GM18499 (cell line): ENCODE results near the gene ITGA1.
A peak's percentile ranks its signal among the peaks of the same experiment; 100 is the strongest.
"Not testable (repeated sequence)": the region's sequence is repeated elsewhere in the genome, so short reads cannot be mapped to it uniquely, and the experiment has no call there.

Experiments used
- ATAC-seq: cut with Tn5 transposase; IDR thresholded peaks from one replicate; pipeline ENCODE4 v1.9.1; 2021; ENCODE audit warnings: moderate number of reproducible peaks; ENCODE audit not compliant: insufficient read depth, unreplicated experiment

The ITGA1 gene

DNA sequence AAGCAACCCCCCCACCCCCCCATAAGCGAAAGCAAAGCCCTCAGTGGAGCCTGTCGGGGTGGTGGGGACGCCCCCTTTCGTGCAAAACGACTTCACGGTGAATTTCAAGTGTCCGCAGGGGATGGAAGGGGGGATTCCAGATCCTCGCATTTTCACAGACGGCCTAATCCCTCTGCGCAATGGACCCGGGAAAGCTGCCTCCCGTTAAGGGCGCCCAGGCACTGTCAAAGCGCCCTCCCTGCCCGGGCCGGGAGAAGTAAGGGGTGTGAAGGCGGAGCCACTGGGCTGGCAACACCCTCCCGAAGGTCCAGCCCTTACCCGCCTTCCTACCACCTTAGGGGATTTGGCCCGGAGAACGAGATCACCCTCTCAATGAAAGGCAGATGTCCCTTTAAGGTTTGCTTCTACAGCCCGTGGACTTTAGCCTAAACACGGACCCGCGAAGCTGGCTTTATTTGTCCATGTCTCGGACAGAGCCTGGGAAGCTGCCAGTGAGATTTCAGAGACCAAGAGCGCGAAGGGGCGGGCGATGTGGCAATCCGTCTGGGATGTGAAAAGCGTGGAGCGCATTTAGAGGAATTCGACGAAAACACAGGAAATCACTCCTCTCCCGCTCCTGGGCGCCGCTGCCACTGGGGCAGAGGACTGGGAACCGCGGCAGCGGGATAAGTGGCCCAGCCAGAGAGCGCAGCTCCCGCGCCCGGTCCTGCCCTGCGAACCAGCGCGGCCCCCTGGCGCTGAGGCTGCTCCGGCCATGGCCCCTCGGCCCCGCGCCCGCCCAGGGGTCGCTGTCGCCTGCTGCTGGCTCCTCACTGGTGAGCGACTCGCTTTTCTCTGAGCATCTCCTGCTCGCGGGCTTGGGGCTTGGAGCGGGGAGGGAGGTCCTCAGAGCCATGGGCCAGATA lies at the start of gene ITGA1, which contains the start of gene PELO:
Gene ITGA1, plus strand, starts transcription at position 317 of the 905 bp plus-strand sequence. Its CDS starts 438 bp downstream, at position 755.
Gene PELO, plus strand, starts transcription at position 317 of the 905 bp plus-strand sequence. CDS start 12,479 bp downstream, outside the sequence.
- peak; percentile 45 for ATAC-seq

DNA sequence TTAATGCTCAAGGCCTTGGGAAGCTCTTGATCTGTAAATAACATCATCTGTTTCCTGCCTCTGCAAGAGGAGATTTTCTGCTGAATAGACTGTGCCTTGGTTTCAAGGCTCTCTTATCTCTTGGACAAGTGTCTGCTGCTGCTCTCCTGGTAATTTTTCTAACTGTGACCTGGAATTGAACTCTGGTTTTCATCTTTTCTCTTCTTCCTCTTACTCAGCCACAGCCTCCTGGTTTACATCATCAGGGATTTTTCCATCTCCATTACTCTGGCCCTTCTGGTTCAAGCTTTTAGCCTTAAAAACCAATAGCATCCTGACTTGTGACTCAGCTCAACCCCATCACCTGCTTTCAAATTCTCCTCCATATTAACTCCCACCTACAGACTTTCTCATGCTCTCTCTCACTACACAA lies 49.6 kb upstream of the ITGA1 start:
- no peak for ATAC-seq

DNA sequence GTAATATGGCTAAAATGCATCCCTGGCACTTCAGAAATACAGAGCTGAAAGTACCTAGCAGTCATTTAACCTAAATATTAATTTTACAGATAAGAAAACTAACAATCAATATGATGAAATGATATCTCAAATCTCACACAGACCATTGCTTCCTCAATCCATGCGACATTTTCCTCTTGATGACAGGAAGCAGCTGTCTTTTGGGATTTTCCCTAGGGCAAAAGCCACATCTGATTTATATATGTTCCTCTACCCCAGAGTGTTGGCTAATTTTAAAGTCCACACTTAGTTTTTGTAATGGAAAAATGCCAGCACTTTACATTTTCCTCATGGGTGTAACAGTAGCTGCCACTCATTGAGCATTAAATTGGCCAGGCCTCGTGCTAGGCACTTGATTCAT lies 47.7 kb upstream of the ITGA1 start:
- no peak for ATAC-seq

DNA sequence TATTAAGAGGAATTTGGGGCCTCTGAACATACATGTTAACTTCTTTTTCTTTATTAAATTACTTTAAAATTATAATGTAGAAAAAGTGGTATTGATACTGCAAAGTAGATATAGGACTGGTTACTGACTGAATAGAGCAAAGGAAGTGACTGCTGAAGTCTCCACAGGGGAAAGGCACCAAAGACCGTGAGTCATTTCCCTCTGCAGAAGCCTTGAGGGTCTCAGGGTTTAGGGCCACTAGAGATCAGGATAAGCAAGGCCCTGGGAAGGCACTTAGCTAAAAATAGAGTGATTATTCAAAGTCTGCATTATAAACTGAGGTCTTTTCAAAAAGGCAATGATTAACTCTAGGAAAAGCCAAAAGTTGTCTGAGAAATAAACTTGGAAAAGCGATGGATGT lies 44.7 kb upstream of the ITGA1 start:
- ATAC-seq = no peak

DNA sequence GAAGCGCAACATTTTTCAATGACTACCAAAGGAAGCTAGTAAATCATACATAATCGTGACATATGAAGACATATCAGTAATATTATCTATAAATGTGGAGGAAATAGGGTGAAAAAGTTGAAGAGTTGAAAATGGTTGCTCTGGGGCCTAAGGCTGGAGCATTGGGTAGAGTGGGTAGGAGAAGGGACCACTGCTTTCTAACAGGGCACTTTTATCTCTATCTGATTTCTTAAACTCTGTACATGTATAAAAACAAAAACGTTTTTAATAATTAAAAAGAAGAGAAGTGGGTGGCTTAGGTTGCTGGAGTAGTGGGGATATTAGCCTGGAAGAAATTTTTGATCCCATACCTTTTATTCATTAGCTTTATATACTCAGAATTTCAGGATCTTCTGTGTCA lies 44.2 kb upstream of the ITGA1 start:
- ATAC-seq = no peak

DNA sequence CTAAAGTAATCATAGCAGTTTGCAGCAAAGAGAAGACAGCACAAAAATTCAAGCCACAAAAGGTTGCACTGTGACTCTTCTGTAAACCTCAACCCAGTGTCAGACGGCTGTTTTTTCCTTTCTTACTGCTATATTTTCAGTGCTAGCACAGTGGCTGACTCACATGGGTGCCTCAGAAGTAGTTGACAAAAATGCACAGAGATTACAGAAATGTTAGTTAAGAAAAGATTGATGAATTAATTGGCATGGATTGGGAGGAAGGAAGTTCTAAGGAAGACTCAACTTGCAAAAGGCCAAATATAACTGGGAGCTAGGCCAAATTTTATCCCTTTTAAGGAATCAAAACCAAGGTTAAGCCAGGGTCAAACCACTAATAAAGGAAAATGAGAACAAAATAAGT lies 43.7 kb upstream of the ITGA1 start:
- ATAC-seq = peak; percentile 61

DNA sequence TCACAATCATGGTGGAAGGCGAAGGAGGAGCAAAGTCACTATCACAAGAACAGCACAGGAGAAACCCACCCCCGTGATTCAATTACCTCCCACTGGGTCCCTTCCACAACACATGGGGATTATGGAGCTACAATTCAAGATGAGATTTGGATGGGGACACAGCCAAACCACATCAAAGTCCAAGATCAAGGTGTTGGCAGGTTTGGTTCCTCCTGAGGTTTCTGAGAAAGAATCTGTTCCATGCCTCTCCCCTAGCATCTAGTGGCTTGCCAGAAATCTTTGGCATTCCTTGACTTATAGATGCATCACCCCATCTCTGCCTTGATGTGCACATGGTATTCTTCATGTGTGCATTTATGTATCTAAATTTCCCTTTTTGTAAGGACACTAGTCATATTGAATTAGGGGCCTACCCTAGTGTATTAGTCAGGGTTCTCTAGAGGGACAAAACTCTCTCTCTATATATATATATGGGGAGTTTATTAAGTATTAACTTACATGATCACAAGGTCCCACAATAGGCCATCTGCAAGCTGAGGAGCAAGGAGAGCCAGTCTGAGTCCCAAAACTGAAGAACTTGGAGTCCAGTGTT lies 42.8 kb upstream of the ITGA1 start:
- not testable (repeated sequence) for ATAC-seq

DNA sequence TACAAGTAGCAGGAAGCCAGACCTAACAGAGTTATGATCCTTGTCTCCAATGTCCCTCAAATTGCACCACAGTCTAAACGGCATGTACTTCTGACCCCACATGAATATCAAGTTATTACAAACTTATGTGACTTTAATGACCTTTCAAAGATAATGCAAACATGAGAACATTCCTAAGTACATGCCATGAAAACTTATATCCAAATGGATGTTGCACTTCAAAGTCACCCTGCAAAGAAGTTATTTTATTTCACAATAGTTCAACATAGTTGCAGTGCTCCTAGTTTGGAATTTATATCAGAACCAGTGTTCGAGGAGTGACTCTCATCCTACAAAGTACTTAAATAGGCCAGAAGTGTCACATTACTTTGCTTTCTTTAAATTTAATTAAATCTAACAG lies 41.2 kb upstream of the ITGA1 start:
- ATAC-seq = no peak

DNA sequence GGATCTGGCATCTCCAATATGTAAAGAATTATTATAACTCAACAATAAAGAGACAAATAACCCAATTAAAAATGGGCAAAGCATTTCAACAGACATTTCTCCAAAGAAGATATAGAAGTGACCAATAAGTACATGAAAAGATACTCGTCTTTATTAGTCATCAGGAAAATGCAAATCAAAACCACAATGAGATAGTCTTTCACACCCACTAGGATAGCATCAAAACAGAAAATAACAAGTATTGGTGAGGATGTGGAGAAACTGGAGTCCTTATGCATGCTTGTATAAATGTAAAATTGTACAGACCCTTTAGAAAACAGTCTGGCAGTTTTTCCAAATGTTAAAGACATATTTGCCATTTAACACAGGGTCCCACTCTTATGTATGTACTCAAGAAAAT lies 39.1 kb upstream of the ITGA1 start:
- peak; percentile 60 for ATAC-seq

DNA sequence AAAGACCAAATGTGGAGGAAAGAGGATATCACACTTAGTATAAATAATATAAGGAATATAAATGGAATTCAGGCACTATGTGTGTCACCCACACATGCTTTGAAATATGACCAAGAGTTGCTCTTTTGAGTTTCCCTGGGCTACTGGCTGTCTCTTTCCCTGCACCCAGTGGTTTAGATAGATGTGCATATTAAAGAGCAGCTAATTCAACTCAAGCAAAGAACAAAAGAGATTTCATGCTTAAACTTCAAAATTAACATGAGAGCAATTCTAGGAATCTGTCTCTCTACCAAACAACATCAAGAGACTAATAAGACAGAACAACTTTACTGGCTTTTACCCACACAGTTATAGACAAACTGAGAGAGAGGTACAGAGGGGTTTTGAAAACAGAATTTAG lies 38.0 kb upstream of the ITGA1 start:
- ATAC-seq = no peak

DNA sequence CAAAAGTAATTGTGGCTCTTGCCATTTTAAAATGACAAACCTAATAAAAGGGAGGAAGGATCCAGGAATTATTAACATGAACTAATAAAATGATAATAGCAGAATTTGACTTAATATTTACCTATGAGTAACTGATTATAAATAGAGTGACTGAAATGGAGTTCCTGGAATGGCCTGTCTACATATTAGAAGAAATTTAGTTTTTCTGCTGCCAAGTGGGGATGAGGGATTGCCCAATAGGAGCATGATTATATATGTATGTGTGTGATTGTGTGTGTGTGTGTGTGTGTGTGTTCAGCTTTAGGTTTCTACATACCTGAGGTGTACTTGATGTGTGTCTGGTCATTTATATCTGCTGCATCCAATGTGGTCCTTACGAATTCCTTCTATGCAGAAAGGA lies 36.6 kb upstream of the ITGA1 start:
- ATAC-seq = no peak

DNA sequence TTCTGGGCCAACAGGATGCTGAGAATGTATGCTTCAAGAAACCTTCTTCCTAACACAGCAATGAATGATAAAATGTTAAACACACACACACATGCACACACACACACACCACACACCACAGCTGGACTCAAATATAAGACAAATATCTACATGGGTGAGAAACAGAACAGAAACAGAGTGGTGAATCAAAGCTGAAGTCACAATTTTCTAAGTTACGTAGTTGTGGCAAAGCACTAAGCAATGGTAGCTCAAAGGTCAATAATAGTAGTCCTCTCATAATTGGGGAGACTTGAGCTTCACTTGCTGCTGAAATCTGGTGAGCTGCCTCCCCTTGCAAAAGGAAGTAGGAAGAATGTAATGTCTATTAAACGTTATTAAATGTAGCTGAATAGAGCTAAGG lies 33.7 kb upstream of the ITGA1 start:
- ATAC-seq = no peak

DNA sequence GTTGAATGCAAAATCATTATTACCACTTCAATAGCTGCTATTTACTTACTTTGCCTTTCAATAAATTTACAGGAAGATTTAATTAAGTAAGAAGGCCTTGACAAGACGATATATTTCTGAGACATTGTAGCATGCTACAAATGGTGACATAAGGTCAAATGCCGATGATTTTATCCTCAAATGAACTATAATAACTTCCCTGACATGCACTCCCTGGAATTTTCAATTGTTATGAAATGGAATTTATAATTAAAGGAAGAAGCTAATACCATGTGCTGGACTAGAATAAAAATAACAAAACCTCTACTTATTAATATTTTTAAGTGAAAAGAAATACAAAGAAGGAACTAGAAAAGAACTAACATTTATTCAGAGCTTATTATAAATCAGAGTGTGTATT lies 30.2 kb upstream of the ITGA1 start:
- no peak for ATAC-seq

DNA sequence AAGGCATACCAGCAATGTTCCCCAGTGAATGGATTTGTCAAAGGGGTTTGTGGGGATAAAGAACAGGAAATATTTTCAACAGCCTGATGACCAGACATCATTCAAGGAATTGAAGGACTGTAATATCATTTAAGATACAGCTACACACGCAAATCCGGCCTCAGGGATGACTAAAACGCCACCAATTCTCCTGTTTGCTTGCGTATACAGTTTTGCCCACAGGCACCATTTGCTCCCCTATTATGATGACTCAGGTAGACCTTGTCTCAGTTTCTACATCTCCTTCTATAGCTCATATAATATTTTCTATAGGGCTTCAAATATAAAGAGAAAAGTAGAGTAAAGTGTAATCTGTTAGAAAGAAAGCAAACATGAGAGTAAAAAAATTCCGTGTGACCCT lies 29.7 kb upstream of the ITGA1 start:
- ATAC-seq = no peak

DNA sequence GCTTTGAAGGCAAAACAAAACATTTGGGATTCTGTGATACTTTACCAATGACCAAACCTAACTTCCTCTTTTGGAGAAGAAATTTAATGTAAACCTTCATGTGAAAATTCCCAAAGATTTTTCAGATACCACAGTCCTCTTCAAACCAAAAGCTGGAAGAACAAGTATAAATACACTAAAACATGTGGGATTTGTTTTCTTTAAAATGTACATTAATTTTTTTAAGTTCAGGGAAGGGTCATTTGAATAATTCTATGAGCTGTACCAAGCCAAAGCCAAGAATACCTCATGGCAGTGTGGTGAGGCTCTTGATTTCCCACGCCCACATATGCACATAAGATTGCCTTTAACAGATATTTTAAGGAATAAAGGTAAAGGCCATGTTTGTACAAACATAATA lies 28.4 kb upstream of the ITGA1 start:
- ATAC-seq = no peak

DNA sequence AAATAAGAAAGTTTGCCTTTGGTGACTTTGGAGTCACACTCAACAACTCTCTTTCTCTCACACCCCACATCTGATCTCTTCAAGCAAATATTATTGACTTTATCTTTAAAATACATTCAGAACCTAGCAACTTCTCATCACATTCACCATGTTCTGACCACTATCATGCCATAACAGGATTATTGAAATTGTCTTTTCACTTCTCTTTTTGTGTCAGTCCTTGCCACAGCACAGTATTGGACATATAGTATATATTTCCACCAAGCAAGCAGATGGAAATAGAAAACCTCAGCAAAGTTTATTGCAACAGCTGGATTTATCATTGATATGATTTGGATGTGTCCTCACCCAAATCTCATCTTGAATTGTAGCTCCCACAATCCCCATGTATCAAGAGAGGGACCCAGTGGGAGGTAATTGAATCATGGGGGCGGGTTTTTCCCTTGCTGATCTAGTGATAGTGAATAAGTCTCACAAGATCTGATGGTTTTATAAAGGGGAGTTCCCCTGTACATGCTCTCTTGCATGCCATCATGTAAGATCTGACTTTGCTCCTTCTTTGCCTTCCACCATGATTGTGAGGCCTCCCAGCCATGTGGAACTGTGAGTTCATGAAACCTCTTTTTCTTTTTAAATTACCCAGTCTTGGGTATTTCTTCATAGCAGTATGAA lies 26.9 kb upstream of the ITGA1 start:
- peak; percentile 66 for ATAC-seq

DNA sequence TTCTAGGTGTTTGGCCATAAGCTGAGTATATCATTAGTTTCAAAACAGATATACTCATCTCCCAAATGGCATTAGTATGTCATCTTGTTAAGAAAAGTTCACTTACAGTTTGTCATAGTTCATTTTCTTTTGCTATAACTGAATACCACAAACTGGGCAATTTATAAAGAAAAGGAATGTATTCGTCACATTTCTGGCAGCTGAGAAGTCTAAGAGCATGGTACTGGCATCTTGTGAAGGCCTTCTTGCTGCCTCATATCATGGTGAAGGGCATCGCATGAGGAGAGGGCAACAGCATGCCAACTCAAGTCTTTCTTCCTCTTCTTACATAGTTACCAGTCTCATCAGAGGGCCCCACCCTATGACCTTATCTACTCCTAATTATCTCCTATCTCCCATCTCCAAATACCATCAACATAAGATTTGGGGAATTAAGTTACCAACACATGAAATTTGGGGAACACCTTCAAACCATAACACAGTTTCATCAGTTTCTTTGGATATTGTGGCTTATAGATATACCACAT lies 20.4 kb upstream of the ITGA1 start:
- ATAC-seq = no peak

DNA sequence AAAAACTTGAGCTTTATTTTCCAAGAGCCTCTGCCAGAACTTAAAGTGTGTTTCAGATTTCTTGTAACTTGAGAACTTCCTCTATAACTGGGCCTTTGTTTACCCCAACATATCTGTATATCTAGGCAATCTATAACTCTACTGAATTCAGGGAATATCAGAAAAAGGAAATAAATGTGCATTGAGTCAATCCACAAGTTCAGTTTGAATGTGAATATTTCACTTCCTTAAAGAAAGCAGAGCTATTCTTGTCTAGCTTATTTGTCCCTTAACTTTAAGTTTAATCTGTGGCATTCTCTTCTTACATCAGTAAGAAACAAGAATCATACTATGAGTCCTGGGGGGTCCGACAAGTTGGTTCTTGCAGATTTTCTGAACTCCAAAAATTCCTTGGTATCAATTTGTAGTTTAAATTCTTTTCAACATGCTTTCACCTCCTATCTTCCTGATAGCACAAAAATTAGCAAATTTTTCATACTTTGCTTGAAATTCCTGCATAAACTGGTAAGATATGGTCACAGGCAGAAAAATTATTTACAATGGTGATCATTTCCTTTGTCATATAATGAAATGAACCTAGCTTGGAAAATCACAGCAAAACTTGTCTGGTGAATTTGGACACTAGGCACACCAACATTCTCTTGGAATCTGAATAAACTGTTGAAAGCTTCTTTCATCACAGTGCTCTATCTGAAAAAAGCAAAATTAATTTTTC lies 19.8 kb upstream of the ITGA1 start:
- peak; percentile 39 for ATAC-seq

DNA sequence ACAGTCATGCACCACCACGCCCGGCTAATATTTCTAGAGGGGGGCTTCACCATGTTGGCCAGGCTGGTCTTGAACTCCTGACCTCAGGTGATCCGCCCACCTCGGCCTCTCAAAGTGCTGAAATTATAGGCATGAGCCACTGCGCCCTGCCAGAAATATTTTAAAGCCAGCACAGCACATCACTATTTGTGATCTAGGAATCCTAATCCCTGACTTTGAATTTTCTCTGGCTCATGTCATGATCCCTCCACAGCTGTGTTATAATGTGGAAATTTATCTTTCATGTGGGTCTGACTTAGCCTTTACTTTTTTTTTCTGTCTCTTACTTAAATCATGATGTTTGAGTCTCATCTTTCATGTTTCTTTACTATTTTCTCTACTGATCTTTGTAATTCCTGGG lies 18.7 kb upstream of the ITGA1 start:
- ATAC-seq = no peak

DNA sequence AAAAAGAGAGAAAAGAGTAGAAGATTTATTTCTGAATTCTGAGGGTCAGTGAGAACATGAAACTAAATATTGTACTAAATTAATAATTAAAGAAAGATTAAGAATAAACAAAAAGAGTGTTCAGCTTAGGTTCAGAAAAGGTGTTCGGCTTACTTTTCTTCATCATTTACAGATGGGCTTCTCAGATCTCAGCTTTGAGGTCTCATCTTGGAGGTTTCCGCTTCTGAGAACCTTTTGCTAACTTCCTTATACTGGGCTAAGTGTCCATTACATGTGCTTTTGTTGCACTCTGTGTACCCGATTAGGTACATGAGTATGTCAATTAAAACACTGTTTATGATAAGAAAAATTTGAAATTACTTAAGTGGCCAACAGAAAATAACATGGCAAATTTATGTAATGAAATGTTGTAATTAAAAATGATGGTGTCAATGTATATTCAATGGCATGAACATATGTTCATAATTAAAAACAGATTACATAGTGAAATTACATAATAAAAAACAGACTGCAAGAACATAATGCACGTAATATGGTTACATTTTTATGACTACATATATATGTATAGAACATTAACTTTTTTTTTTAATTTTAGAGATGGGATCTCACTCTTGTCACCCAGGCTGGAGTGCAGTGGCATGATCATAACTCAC lies 17.3 kb upstream of the ITGA1 start:
- no peak for ATAC-seq
